GM04504 (cell line): Measurements from ENCODE around the gene RBFOX2.
"Not testable (repeated sequence)": the region's sequence is repeated elsewhere in the genome, so short reads cannot be mapped to it uniquely, and the experiment has no call there.

Experiments
- DNase-seq: peaks from one replicate; pipeline ENCODE4 v3.0.0-alpha.2; 2012; ENCODE audit warnings: low read depth

RBFOX2 gene

DNA sequence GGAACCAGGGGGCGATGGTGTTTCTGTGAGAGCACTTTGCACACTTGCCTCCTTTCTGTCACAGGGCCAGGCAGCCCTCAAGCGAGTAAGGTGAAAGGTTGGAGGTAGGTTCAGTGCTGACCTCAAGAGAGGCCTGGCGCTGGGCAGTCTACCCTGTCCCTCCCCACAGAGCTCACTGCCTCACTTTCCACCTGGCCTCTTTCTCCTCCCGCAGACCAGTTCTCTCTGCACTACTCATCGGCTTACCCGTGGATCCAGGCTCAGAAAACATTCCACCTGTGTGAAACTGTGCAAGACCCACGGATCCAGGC is 294.2 kb downstream of the RBFOX2 start:
- no peak for DNase-seq

DNA sequence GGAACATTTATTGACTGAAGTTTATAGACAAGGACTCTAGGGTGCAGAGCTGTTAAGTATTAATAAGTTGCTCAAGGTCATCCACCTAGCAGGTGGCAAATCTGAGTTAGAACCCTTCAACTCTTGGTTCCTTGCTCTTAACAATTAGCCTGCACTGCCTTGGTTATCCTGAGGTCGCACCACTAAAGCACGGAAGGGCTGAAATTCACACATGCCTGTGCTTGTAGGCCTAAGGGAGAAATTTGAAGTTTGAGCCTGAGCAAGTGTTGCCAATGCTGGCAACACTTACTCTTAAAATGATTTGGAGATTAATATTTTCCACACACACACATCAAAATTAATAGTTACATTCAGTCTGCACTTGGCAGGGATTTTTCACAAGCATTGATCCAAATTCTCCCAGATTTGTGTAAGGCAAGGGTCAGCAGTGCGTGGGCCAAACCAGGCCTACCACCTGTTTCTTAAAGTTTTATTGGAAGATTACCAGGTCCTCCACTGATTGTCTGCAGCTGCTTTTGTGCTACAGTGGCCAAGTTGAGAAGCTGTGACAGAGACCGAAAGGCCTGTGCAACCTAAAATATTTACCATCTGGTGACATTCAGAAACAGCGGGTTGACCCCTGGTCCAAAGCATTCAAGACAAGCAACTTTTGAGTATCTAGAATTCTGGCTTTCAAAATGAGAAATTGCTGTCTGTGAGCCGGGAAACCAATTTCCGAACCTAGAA is 294.7 kb downstream of the RBFOX2 start:
- DNase-seq = no peak

DNA sequence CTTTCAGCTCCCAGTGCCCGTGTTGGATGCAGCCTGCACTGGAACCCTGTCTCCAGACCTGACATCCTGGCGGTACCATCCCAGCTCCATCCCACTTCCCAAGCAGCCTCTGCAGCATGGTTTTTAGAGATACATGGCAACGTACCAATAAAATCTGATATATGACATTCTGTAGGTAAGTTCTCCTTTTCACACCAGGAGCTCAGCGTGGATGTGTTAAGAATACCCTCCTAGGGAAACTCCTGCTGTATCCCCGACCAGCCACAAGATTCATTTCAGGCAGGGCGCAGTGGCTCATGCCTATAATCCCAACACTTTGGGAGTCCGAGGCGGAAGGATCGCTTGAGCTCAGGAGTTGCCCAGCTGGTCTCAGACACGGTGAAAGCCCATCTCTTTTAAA is 295.6 kb downstream of the RBFOX2 start:
- no peak for DNase-seq

DNA sequence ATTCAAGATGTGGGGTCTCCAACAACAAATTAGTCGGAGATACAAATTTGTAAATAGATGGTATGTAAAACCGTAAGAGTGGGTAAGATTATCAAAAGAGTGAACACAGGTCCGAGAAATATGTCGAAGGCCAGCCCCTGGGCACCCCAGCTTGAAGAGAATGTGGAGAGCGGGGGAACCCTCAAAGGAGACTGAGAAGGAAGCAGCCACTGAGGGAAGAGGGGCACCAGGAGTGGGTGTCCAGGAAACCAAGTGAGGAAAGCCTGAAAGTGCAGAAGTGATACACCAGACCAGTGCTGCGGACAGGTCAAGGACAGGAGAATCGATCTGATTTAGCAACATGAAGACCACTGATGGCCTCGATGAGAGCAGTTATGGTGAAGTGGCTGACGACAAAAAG is 296.5 kb downstream of the RBFOX2 start:
- DNase-seq = no peak

DNA sequence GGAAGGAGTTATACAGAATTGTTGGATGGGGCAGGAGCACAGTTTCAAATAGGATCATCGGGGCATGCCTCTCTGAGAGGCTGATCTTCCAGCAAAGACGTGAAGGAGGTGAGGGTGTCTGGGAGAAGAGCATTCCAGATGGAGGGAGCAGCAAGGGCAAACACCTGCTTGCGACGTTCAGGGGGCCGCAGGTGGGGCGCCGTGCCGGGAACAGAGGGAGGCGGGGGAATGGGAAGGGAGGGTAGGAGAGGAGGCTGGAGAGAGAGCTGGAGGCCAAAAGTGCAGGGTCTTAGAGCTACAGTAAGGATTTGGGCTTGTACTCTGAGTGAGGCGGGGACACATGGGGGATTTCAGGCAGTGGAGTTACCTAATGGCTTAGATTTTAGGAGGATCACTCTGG is 297.3 kb downstream of the RBFOX2 start:
- no peak for DNase-seq

GRCh38 chr22:35729309-35729698 is 299.3 kb downstream of the RBFOX2 start:
- no peak for DNase-seq

- DNase-seq = no peak
These were observed 299.9 kb downstream of the RBFOX2 start for GRCh38 chr22:35728639-35729308.

DNA sequence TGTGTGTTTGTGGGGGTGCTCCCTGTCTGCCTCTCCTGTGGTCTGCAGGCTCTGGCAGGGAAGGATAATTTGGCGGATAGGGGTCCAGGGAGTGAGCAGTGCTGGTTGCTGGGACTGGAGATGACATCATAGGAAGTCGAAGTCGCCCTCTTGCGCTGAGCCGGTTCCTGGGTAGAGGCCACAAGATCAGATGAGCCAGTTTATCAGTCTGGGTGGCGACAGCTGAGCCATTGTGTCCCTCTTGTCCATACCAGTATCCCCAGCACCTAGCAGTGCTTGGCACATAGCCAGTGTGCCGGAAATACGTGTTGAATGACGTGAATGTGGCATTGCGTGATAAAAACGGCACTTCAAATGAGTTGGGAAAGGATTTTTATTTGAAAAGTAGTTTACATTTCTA is 301.2 kb downstream of the RBFOX2 start:
- DNase-seq = no peak

DNA sequence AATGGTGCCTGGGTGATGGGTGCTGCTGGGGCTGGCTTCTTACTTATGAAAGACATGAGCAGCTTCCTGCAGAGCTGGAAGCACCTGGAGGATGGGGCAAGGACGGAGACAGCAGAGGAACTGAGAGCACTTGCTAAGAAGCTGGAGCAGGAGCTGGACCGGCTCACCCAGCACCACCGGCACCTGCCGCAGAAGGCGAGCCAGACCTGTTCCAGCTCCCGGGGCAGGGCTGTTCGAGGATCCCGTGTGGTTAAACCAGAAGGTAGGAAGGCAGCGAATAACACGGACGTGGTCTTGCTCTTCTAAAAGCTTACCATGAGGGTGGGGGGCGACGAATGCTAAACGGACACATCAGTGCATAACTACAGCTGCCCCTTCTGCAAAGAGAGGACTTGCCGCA is 301.7 kb downstream of the RBFOX2 start:
- no peak for DNase-seq

- DNase-seq = no peak
These were observed 302.2 kb downstream of the RBFOX2 start for GRCh38 chr22:35726398-35726797.

DNA sequence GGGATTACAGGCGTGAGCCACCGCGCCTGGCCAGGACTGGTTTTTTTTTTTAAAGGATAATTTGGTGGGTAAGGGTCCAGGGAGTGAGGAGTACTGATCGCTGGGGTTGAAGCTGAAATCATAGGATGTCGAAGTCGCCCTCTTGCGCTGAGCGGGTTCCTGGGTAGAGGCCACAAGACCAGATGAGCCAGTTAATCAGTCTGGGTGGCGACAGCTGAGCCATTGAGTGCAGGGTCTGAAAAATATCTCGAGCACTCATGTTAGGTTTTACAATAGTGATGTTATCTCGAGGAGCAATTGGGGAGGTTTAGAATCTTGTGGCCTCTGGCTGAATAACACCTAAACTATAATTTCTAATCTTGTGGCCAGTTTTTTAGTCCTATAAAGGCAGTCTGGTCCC is 303.1 kb downstream of the RBFOX2 start:
- no peak for DNase-seq

- DNase-seq = no peak
These were observed 306.7 kb downstream of the RBFOX2 start for GRCh38 chr22:35721960-35722359.

DNA sequence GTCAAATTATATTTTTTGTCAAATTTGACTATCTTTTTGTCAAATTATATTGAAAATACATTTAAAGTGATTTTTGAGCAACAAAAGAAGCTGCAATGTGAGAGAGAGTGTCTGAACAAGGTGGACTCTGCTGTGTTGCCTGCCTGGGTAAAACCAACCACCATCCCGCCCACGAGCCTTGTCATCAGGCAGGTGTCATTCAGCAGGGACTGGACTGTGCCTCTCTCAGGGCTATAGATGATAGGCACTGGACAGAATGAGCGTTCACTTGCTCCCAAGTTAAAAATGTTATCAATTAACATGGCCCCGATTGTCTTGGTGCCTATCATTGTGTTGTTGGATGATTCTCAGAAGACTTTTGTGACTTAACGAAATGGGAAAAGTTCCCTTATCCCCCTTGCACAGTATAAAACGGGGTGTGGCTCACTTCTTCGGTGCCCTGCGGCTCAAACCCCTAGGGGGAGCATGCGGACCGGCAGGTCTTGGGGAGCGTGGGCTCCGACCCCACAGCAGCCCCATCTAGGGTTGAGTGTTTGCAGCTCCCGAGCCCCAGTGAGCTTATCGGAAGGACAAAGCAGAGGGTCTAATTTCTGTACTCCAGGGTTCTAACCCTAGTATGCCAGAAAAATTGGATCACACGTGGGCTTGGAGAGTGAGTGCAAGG is 309.3 kb downstream of the RBFOX2 start:
- DNase-seq = no peak

GRCh38 chr22:35717572-35717971 is 311.1 kb downstream of the RBFOX2 start, which contains the start of gene APOL5:
TSS of gene APOL5 (plus strand) at chr22:35717872. CDS start at chr22:35717872, 0 bp downstream.
- DNase-seq = no peak

DNA sequence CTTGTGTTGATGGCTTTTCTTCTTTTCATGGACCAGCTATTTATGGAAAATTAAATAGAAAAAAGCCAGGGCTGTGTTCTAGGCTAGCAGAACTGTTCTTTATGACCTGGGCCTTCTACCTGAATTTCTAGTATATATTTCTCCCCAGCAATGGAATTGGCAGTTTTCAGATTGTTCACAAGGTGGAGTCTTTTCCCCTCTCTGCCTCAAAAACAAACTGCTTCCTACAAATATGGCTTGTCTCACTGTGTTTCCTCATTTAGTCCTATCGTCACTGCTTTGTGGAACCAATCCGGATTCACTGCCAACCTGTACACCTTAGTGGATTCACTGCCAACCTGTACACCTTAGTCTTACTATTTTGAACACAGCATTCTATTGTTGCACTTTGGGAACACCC is 316.0 kb downstream of the RBFOX2 start:
- no peak for DNase-seq

- no peak for DNase-seq
These were observed 317.3 kb downstream of the RBFOX2 start for GRCh38 chr22:35711336-35711735.

DNA sequence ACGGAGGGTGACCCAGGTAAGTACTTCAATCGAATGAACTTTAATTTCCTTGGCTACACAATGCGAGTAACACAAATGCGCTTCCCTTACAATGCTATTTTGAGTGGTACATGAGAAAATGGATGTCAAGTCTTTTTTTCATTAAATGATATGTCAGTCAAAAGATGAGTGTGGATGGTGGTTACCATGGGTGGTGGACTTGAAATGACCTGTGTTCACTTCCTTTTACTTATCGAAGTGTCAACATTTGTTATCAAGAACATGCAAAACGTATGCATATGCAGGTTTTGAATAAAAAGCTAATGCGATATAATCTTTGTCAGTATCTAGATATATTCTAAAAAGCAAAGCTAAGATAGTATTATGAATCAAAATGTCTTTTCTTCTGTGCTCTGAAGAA is 319.7 kb downstream of the RBFOX2 start:
- no peak for DNase-seq

DNA sequence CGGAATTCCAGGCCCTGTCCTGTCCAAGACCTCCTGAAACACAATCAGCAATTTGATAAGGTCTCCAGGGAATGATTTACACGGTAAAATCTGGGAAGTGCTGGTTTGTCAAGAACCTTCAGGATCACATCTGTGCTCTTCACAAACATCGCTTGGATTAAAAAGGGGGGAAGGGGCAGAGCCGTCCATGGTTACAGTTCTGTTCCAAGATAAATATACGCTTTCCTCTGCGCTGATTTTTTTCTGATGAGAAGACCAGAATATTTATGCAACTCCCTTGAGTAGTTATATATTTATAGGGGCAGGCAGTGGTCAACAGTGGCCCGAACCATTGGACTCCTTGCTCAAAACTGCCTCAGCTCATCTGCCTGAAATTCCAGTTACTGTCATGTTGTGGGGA is 320.2 kb downstream of the RBFOX2 start:
- DNase-seq = no peak

GRCh38 chr22:35705141-35705540 is 323.5 kb downstream of the RBFOX2 start:
- peak; percentile 47 for DNase-seq

DNA sequence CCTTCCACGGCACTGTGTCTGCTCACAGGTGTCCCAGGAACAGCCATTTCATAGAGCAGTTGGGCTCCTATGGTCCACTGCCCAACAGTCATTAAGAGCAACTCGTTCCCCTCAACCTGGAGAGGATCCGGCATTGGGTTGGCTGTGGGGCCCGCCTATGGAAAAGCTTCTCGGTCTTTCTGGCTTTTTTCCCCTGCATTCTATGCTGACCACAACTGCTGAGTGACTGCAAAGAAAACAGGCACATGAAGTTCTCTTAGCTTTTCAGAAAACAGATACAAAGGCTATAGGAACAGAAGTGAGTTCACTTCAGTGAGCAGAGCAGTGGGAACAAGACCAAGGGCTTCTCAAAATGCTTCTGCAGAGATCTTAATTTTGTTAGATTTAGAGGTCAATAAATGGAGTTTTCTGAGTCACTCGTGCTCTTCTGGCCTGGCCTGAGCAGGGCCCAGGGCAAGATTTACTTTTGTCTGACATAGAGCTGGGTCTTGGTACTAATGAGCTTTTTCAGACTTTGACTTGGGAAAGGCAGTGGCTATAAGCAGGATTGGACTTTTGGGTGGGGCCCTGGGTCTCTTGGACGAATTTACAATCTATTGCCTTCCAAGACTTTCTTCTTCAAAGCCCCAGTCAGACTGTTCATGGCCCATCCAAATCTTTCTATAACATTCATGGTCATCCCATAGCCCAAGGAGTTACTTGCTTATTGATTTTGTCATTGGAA is 324.6 kb downstream of the RBFOX2 start:
- no peak for DNase-seq

DNA sequence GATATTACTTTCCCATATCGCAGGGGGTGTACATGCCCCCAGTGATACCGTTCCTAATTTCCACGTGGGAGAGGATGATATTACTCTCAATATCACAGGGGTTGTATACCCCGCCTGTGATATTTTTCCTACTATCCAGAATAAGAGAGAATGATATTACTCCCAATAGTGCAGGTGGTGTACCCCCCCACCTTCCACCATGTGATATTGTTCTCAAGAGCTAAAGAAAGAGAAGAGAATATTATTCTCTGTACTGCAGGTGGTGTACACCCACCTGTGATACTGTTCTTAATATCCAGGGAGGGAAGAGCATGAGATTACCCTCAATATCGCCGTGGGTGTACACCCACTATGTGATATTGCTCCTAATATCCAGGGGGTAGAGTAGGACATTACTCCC is 328.8 kb downstream of the RBFOX2 start:
- not testable (repeated sequence) for DNase-seq

DNA sequence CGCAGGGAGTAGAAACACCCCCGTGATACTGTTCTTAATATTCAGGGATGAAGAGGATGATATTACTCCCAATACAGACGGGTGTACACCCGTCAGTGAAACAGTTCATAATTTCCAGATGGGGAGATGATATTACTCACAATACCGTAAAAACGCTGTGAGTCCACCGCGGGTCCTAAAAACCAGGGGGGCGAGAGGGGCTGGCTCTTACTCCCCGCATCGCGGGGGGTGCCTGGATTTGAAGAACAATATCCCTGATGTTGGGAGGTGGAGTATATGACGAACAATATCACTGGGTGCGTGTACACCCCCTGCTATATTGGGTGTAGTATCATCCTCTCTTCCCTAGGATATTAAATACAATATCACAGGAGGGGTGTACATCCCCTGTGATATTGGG is 331.5 kb downstream of the RBFOX2 start:
- DNase-seq = no peak

- no peak for DNase-seq
These were observed 333.4 kb downstream of the RBFOX2 start for GRCh38 chr22:35695202-35695601.
